ENCODE data around the gene CDH5.
"Not testable (repeated sequence)": the region's sequence is repeated elsewhere in the genome, so short reads cannot be mapped to it uniquely, and the experiment has no call there.

Gene CDH5

GRCh38 chr16:66437391-66437945 is 71.0 kb downstream of the CDH5 start:
- no peak for DNase-seq (ENCODE audit: low read depth)

DNA sequence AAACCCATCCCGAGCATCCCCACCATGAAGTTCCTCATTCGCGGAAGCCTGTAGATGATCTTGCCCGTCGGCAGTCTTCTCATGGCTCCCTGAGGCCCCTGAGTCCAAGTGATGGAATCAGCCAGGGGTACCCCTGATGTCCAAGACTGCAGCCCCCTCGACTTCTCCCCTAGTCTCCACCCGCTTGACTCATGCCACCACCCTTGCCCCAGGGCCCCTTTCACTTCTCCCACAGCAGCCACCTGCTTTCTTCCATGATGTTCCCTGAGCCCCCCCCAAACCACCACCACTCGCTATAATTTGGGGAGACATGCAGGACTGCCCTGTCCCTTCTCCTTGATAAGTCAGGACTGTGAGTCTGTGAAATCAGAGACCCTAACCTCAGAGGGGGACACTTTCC is 72.0 kb downstream of the CDH5 start:
- no peak for DNase-seq (ENCODE audit: low read depth)

GRCh38 chr16:66439051-66439730 is 72.7 kb downstream of the CDH5 start:
- DNase-seq (ENCODE audit: low read depth): no peak

DNA sequence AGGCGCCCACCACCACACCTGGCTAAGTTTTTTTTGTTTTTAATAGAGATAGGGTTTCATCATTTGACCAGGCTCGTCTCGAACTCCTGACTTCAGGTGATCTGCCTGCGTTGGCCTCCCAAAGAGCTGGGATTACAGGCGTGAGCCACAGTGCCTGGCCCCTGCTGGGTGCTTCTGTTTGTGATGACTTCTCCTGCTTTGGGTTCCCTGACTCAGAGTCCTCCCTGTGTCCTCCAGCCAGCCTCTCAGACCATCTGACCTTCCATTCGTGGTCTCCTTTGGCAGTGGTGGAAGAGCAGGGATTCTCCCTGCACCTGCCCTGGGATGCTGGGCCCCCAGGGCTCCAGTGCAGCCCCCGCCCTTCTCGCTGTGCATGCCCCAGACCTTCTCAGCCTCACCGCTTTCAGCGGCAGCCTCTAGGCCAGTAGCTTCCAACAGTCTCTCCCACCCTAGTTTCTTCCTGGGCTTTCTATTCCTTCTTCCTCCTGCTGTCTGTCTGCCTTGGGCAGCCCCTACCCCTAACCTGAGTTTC is 73.8 kb downstream of the CDH5 start:
- DNase-seq (ENCODE audit: low read depth): no peak

- DNase-seq (ENCODE audit: low read depth): no peak
These were observed 74.5 kb downstream of the CDH5 start for GRCh38 chr16:66440970-66441369.

- no peak for DNase-seq (ENCODE audit: low read depth)
These were observed 75.3 kb downstream of the CDH5 start for GRCh38 chr16:66441586-66442375.

DNA sequence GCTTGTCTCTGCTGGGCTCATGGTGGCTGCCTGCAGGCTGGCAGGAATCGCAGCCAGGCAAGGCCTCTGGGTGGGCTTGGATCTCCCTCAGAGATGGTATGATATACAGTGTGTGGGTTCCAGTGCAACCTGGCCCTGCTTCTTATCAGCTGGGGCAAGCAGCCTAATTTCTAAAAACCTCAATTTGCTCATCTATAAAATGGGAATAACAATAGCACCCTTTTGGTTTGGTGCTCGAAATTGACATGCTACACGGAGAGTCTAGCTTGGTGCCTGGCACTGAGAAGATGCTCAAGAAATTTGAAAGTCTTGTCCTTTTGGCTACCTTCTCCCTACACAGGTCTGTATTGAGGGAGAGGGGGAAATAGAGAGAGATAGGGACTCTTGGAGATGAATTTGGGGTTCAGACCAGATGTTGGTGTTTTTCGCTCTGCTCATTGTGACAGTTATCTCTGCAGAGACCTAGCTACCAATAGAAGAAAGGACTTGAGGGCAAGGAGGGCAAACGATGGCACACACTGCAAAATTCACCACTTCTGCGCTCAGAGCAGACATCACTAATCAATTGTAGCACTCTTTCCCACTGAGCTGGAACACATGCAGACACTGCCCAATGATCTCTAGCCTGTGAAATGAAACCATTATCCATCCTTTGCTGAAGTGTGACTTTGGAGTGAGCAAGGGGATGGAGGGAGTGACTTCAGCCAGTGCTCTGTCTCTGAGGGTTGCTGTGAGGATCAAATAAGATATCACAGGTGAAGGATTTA is 76.2 kb downstream of the CDH5 start:
- no peak for DNase-seq (ENCODE audit: low read depth)

DNA sequence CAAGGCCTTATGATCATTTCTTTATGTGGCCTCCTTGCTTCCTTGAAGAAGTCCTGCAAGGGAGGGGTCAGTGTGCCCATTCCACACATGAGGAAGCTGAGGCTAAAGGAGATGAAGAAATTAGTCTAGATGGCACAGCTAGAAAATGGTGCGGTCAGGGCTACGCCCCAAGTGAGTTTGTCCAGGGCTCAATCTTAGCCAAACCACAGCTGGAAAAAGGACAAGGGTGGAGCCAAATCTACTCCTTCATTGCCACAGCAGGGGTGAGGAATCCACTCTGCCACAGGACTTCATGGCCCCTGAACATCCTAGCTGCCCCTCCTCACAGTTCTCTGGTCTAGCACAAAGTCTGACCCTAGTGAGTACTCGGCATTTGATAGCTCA is 76.8 kb downstream of the CDH5 start:
- DNase-seq (ENCODE audit: low read depth): no peak

DNA sequence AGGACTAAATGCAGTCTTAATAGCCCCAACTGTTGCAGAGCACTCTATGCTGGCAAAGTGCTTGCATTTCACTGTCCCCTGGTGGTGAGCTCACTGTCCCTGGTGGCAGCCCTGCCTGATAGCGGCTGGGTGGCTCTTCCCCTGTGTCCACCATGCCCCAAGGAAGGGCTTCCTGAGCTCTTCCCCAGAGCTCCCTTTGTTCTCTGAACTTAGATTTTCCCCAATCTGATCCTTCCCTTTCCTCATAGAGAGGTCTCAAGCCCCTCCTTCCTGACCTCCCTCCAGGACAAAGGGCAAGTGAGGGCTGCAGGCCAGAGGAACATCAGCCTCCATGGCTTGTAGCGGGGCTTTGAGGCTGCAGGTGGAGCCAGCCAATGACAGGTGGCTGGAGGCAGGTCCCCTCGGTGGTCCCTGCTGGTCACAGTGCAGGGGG is 77.6 kb downstream of the CDH5 start:
- no peak for DNase-seq (ENCODE audit: low read depth)

DNA sequence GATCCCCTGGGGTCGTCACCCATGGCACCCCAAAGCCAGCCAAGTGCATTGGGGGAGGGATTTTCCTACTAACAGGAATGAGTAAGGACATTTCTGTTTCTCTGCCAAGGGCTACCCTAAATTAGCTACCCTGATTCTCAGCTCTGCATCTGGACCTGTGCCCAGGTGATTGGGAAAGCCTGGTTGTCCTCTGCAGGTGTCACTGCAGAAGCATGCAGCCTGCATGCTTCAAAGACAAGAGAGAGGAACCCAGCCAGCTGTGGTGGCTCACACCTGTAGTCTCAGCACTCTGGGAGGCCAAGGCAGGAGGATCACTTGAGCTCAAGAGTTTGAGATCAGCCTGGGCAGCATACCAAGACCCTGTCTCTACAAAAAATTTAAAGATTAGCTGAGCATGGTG is 80.2 kb downstream of the CDH5 start:
- no peak for DNase-seq (ENCODE audit: low read depth)

DNA sequence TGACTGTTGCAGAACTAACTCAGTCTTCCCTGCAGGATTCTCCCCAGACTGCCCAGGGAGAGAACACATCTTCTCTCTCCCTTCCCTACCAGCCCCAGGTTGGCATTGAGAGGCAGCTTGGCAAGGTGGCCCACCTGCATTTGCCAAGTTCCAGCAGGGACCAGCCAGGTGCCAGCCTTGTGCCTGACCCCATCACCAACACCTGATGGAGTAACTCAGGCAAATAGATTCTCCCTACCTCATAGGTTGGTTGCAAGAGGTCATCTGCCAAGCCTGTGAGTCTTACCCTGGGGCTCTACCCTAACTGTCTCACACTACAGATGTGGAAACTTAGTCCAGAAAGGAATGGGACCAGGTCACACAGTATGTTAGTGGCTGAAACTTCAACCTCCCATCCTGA is 81.0 kb downstream of the CDH5 start:
- no peak for DNase-seq (ENCODE audit: low read depth)

DNA sequence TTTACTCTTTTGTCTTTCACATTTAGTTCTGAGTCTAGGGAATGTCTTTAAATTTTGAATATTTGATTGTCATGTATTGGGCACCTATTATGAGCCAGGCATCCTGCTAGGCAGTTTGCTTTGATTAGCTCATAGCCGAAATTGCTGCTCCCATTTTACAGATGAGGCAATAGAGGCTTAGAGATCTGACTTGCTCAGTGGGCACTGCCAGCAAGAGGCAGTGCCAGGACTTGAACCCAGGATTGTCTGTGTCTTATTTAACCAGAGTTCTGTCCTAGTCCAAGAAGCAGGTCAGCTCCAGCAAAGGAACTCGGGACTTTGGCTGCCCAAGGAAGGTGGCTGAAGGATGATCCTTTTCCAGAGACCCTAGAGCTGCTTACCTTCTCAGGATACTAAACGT is 85.1 kb downstream of the CDH5 start:
- DNase-seq (ENCODE audit: low read depth): no peak

DNA sequence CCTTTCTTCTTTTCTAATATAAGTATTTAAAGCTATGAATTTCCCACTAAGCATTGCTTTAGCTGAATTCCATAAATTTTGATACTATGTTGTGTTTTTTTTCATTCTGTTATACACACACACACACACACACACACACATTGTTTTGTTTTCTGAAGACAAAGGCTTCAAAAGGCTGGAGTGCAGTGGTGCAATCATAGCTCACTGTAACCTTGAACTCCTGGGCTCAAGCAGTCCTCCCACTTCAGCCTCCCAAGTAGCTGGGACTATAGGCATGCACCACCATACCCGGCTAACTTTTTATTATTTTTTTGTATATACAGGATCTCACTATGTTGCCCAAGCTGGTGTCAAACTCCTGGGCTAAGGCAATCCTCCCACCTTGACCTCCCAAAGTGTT is 86.7 kb downstream of the CDH5 start:
- not testable (repeated sequence) for DNase-seq (ENCODE audit: low read depth)
